Ovary (tissue), 9 donors: ENCODE data around the gene MTREX. TPM values are rescaled to one million over a fixed set of nuclear protein-coding genes. Genes with fewer than 3 reads are reported as not detected.

Experiments
- DNase-seq, 5 donors: peaks; one replicate each; pipeline ENCODE4 v3.0.0-alpha.2; 2019 to 2020
- H3K27ac ChIP-seq, 2 donors: fragments of 200-600 bp; one replicate each; pipeline versions ENCODE4 v1.5.1 to v1.8.0; 2019 to 2022
- H3K27me3 ChIP-seq: fragments of 200-600 bp; one replicate; pipeline ENCODE4 v1.8.0; 2022
- H3K36me3 ChIP-seq: fragments of 200-600 bp; sonication (generic); one replicate; pipeline ENCODE4 v1.5.1; 2019
- H3K4me1 ChIP-seq: one replicate; pipeline ENCODE4 v1.8.1; 2013; ENCODE audit warnings: mild to moderate bottlenecking, moderate library complexity; ENCODE audit not compliant: insufficient read depth
- H3K4me3 ChIP-seq: fragments of 200-600 bp; sonication (generic); one replicate; pipeline ENCODE4 v1.5.1; 2017
- H3K9me3 ChIP-seq, 2 donors: fragments of 200-600 bp in 1 of 2; sonication (generic) in 1 of 2; one replicate each; pipeline versions ENCODE4 v1.5.1 to v1.8.1; 2013 to 2019; ENCODE audit warnings: mild to moderate bottlenecking in 1 of 2, moderate library complexity in 1 of 2
- EP300 ChIP-seq: sonication (generic); formaldehyde crosslinking; IDR thresholded peaks from one replicate; pipeline ENCODE4 v1.6.1; 2017; ENCODE audit warnings: antibody characterized with exemption
- POLR2A ChIP-seq: fragments of 450-650 bp; IDR thresholded peaks from one replicate; pipeline ENCODE4 v1.6.1; 2017; ENCODE audit warnings: antibody characterized with exemption, mild to moderate bottlenecking, moderate library complexity
- WGBS, 3 donors: extraction: QIAGEN DNeasy Blood & Tissue Kit in 1 of 3; methylation state at CpG; one replicate each; pipeline versions ENCODE4 v1.1.5 to v1.1.7; 2013 to 2017; 5-methylcytosine and 5-hydroxymethylcytosine counted together
- intact Hi-C, 4 donors: fragments of 100-400 bp; cut with DNase I; formaldehyde crosslinking; loops; one replicate each; pipeline versions ENCODE4 v1.11.0 to v1.15.1; 2022 to 2023
- polyA plus RNA-seq, 2 donors: library from polyadenylated mRNA; stranded (reverse); fragments of 200-250 nt in 1 of 2; fragments of 350-450 nt in 1 of 2; fragmentation: Illumina TruSeq in 1 of 2; extraction: RNeasy Lipid Tissue Mini Kit (QIAGEN cat#74804) in 1 of 2; gene quantifications; one replicate each; pipeline ENCODE4 v1.2.3, GENCODE V29; 2013 to 2014
- total RNA-seq, 7 donors: library from RNA; depleted of rRNA in 2 of 7; stranded (reverse); fragments of >200 nt in 2 of 7; fragmentation: NEBNext Ultra II Directional in 3 of 7; extraction: Animal tissue kit (Norgen Biotek cat#: 25700) in 3 of 7; gene quantifications; one replicate each; pipeline versions ENCODE4 v1.1.0 to v1.2.4, GENCODE V29; 2016 to 2023
- TF ChIP-seq, protein P1 (sequence below), 3 donors: fragments of 450-650 bp in 2 of 3; fragments of 200-600 bp in 1 of 3; IDR thresholded peaks; one replicate each; pipeline versions ENCODE4 v1.5.1 to v1.8.0; 2016 to 2022; ENCODE audit warnings: antibody characterized with exemption in 3 of 3, mild to moderate bottlenecking in 1 of 3
- donor health status: DM: no; HTN: no; CAD: no; lungs with moderate emphysema.
- donor health status: DM: no; HTN: no; CAD: no.
- donor health status: Bipolar disorder and iron deficiency.
- donor health status: DM: yes; HTN: yes; CAD: no.
- donor health status: DM: no; HTN: no; CAD: no.
- donor health status: DM: yes; HTN: yes; CAD: no.

Gene MTREX
- total and polyA plus RNA-seq, 9 donors: 24.3 to 65.3 (median 62.1) TPM

DNA sequence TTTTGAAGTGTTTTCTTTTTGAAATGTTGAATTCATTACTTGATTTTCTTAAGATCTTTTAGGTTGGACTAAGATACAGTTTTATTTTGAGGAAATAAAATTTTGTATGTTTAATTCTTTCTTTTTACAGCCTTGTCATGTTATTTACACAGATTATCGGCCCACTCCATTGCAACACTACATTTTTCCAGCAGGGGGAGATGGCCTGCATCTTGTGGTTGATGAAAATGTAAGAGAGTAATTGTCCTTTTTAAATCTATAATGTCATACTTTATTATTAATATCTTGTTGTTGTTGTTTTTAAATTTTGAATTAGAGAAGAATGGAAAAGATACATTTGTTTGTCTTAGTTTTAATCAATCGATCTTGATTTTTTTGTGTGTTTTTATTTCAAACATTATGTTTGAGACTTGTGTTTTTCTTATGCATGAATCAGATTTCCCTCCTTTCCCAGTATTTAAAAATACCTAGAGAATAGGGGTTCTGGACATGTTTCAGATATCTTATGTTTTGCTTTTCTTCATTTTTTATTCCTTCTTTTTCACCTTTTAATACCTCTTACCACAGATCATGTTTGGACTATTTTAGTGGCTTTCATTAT is 36.7 kb downstream of the MTREX start:
- H3K4me1 ChIP-seq: no peaks in the 10 kb centered on the region
- H3K4me3 ChIP-seq: no peak overlapping the region
- no peak overlapping the region for H3K27ac ChIP-seq
- no peaks in the 10 kb centered on the region for H3K9me3 ChIP-seq
- TF ChIP-seq, protein P1, sequence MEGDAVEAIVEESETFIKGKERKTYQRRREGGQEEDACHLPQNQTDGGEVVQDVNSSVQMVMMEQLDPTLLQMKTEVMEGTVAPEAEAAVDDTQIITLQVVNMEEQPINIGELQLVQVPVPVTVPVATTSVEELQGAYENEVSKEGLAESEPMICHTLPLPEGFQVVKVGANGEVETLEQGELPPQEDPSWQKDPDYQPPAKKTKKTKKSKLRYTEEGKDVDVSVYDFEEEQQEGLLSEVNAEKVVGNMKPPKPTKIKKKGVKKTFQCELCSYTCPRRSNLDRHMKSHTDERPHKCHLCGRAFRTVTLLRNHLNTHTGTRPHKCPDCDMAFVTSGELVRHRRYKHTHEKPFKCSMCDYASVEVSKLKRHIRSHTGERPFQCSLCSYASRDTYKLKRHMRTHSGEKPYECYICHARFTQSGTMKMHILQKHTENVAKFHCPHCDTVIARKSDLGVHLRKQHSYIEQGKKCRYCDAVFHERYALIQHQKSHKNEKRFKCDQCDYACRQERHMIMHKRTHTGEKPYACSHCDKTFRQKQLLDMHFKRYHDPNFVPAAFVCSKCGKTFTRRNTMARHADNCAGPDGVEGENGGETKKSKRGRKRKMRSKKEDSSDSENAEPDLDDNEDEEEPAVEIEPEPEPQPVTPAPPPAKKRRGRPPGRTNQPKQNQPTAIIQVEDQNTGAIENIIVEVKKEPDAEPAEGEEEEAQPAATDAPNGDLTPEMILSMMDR (IDR thresholded peaks at IDR 0.05): peak; percentile 38 to 81 (median 78)
- no peak for TF ChIP-seq POLR2A
- no peaks in the 10 kb centered on the region for H3K27me3 ChIP-seq
- DNase-seq: peak in 4 of 5 donors; percentile 44 to 69 (median 54)
- WGBS, 3 donors: 33 to 40% (median 35%) methylated on average over 2 of the region's 2 CpGs
- intact Hi-C loops: loop anchor here (5.0 to 10.0 kb wide), 2 partner anchors 348 to 350 kb away; no protein-coding TSS in a partner anchor
- H3K36me3 ChIP-seq: no peaks in the 10 kb centered on the region

GRCh38 chr5:55345327-55345726 is 37.5 kb downstream of the MTREX start:
- Histone ChIP-seq H3K27me3 (no peaks in the 10 kb centered on the region), H3K4me3 (no peak overlapping the region), H3K27ac (no peak overlapping the region), H3K4me1 (no peaks in the 10 kb centered on the region), H3K9me3 (no peaks in the 10 kb centered on the region), H3K36me3 (no peaks in the 10 kb centered on the region)
- WGBS, 3 donors: 90 to 96% (median 92%) methylated on average over 4 of the region's 4 CpGs
- no peak for DNase-seq
- intact Hi-C loops: loop anchor here in 2 of 4 donors (10.0 kb wide), 1 partner anchor 349 kb away; no protein-coding TSS in a partner anchor
- no peak for TF ChIP-seq EP300
- TF ChIP-seq, protein P1 (IDR thresholded peaks at IDR 0.05): no peak
- TF ChIP-seq POLR2A: no peak

GRCh38 chr5:55347786-55348185 is 40.0 kb downstream of the MTREX start:
- no peaks in the 10 kb centered on the region for H3K36me3 ChIP-seq

DNA sequence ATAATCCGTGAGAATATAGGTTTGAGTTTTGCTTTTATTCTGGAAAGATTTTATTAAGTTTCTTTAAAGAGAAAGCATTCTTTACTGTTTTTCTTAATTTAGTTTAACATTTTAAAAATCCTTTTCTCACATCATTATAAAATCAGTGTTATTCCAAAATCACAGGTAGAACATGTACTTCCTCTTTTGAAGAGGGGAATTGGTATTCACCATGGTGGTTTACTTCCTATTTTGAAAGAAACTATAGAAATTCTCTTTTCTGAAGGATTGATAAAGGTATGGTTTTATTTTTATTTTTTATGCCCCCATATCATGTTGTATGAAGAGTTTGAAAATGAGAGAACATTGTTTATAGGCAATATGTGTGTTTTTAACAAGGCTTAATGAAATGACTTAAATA is 43.0 kb downstream of the MTREX start:
- H3K4me3 ChIP-seq: no peak overlapping the region
- no peaks in the 10 kb centered on the region for H3K4me1 ChIP-seq
- WGBS, 3 donors: 91 to 100% (median 93%) methylated on average over 1 of the region's 1 CpG
- no peaks in the 10 kb centered on the region for H3K36me3 ChIP-seq
- H3K27me3 ChIP-seq: no peaks in the 10 kb centered on the region
- TF ChIP-seq, protein P1 (IDR thresholded peaks at IDR 0.05): no peak
- no peak for TF ChIP-seq POLR2A
- TF ChIP-seq EP300: no peak
- no peak overlapping the region for H3K27ac ChIP-seq
- DNase-seq: no peak
- no peaks in the 10 kb centered on the region for H3K9me3 ChIP-seq
- intact Hi-C loops: no loop called here

More at GRCh38 chr5:55347786-55348185, 40.0 kb downstream of the MTREX start:
- H3K27ac ChIP-seq: no peak overlapping the region
- WGBS, 3 donors: 91 to 94% (median 93%) methylated on average over 3 of the region's 3 CpGs
- H3K9me3 ChIP-seq: no peaks in the 10 kb centered on the region
- no peaks in the 10 kb centered on the region for H3K27me3 ChIP-seq
- no peak for DNase-seq
- intact Hi-C loops: loop anchor here in 2 of 4 donors (10.0 kb wide), 1 partner anchor 347 kb away; no protein-coding TSS in a partner anchor
- TF ChIP-seq, protein P1 (IDR thresholded peaks at IDR 0.05): no peak
- no peak for TF ChIP-seq EP300
- TF ChIP-seq POLR2A: no peak
- H3K4me3 ChIP-seq: no peak overlapping the region
- no peaks in the 10 kb centered on the region for H3K4me1 ChIP-seq
